ENCODE results near the gene TCEAL1. TPM values are rescaled to one million over a fixed set of nuclear protein-coding genes. Genes with fewer than 3 reads are reported as not detected.

The TCEAL1 gene
- polyA plus RNA-seq, 1 donor from 2014 or later, result 89.4 TPM

- Histone ChIP-seq H3K36me3 (ENCODE audit: insufficient read depth, low read length) (no peaks in the 10 kb centered on the region), H3K27me3 (ENCODE audit: insufficient read depth, low read depth, low read length) (no peaks in the 10 kb centered on the region)
These were observed 13.8 kb upstream of the TCEAL1 start for GRCh38 chrX:103614999-103615398.

GRCh38 chrX:103615781-103616371 lies 12.9 kb upstream of the TCEAL1 start:
- no peak for TF ChIP-seq POLR2AphosphoS5 (IDR thresholded peaks at IDR 0.05)
- TF ChIP-seq SMC3 (conservative IDR thresholded peaks at IDR 0.05; ENCODE audit: poor library complexity), result no peak
- no peak for TF ChIP-seq TAF1 (IDR thresholded peaks at IDR 0.05; ENCODE audit: low read depth)
- TF ChIP-seq EZH2 (IDR thresholded peaks at IDR 0.05; ENCODE audit: borderline replicate concordance, insufficient read depth, low read length, poor library complexity, severe bottlenecking), result no peak
- TF ChIP-seq RAD21 (conservative IDR thresholded peaks at IDR 0.05), result no peak
- TF ChIP-seq EP300 (conservative IDR thresholded peaks at IDR 0.05; ENCODE audit: poor library complexity, severe bottlenecking), result no peak
- TF ChIP-seq MXI1 (conservative IDR thresholded peaks at IDR 0.05; ENCODE audit: poor library complexity, severe bottlenecking), result no peak
- TF ChIP-seq, protein P1, sequence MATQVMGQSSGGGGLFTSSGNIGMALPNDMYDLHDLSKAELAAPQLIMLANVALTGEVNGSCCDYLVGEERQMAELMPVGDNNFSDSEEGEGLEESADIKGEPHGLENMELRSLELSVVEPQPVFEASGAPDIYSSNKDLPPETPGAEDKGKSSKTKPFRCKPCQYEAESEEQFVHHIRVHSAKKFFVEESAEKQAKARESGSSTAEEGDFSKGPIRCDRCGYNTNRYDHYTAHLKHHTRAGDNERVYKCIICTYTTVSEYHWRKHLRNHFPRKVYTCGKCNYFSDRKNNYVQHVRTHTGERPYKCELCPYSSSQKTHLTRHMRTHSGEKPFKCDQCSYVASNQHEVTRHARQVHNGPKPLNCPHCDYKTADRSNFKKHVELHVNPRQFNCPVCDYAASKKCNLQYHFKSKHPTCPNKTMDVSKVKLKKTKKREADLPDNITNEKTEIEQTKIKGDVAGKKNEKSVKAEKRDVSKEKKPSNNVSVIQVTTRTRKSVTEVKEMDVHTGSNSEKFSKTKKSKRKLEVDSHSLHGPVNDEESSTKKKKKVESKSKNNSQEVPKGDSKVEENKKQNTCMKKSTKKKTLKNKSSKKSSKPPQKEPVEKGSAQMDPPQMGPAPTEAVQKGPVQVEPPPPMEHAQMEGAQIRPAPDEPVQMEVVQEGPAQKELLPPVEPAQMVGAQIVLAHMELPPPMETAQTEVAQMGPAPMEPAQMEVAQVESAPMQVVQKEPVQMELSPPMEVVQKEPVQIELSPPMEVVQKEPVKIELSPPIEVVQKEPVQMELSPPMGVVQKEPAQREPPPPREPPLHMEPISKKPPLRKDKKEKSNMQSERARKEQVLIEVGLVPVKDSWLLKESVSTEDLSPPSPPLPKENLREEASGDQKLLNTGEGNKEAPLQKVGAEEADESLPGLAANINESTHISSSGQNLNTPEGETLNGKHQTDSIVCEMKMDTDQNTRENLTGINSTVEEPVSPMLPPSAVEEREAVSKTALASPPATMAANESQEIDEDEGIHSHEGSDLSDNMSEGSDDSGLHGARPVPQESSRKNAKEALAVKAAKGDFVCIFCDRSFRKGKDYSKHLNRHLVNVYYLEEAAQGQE (IDR thresholded peaks at IDR 0.05; ENCODE audit: borderline replicate concordance), result no peak
- TF ChIP-seq, protein P2, sequence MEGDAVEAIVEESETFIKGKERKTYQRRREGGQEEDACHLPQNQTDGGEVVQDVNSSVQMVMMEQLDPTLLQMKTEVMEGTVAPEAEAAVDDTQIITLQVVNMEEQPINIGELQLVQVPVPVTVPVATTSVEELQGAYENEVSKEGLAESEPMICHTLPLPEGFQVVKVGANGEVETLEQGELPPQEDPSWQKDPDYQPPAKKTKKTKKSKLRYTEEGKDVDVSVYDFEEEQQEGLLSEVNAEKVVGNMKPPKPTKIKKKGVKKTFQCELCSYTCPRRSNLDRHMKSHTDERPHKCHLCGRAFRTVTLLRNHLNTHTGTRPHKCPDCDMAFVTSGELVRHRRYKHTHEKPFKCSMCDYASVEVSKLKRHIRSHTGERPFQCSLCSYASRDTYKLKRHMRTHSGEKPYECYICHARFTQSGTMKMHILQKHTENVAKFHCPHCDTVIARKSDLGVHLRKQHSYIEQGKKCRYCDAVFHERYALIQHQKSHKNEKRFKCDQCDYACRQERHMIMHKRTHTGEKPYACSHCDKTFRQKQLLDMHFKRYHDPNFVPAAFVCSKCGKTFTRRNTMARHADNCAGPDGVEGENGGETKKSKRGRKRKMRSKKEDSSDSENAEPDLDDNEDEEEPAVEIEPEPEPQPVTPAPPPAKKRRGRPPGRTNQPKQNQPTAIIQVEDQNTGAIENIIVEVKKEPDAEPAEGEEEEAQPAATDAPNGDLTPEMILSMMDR (IDR thresholded peaks at IDR 0.05; ENCODE audit: poor library complexity, severe bottlenecking), result no peak
- Histone ChIP-seq H3K4me3 (ENCODE audit: low read length) (no peak overlapping the region), H3K4me2 (ENCODE audit: low read length) (no peak overlapping the region), H3F3A (ENCODE audit: insufficient read depth, low read length, poor library complexity, severe bottlenecking) (no peaks in the 10 kb centered on the region), H3K36me3 (ENCODE audit: insufficient read depth, low read length) (no peaks in the 10 kb centered on the region), H3K27ac (ENCODE audit: low read length) (no peak overlapping the region), H2AFZ (ENCODE audit: low read depth, low read length) (no peak overlapping the region), H3K27me3 (ENCODE audit: insufficient read depth, low read depth, low read length) (no peaks in the 10 kb centered on the region), H3K9ac (ENCODE audit: low read length) (no peak overlapping the region), H3K9me3 (ENCODE audit: low read length) (no peaks in the 10 kb centered on the region), H4K20me1 (ENCODE audit: insufficient read depth) (no peaks in the 10 kb centered on the region), H3K9me2 (ENCODE audit: insufficient read depth, low read length) (no peaks in the 10 kb centered on the region), H3K79me2 (replicated peaks; ENCODE audit: insufficient read depth, low read length) (no peaks in the 10 kb centered on the region)

More at GRCh38 chrX:103614999-103615398, 13.8 kb upstream of the TCEAL1 start:
- Histone ChIP-seq H3K9me2 (ENCODE audit: insufficient read depth, low read length) (no peaks in the 10 kb centered on the region), H3K9ac (ENCODE audit: low read length) (no peak overlapping the region), H3K79me2 (replicated peaks; ENCODE audit: insufficient read depth, low read length) (no peaks in the 10 kb centered on the region), H3K4me3 (ENCODE audit: low read length) (no peak overlapping the region), H3K9me3 (ENCODE audit: low read length) (no peaks in the 10 kb centered on the region), H3F3A (ENCODE audit: insufficient read depth, low read length, poor library complexity, severe bottlenecking) (no peaks in the 10 kb centered on the region), H3K27ac (ENCODE audit: low read length) (no peak overlapping the region), H2AFZ (ENCODE audit: low read depth, low read length) (no peak overlapping the region), H3K4me2 (ENCODE audit: low read length) (no peak overlapping the region), H4K20me1 (ENCODE audit: insufficient read depth) (no peaks in the 10 kb centered on the region)
- TF ChIP-seq SMC3 (conservative IDR thresholded peaks at IDR 0.05; ENCODE audit: poor library complexity), result no peak
